HUES48 (cell line): ENCODE data around the gene CEP192.
"Not testable (repeated sequence)": the region's sequence is repeated elsewhere in the genome, so short reads cannot be mapped to it uniquely, and the experiment has no call there.

Experiments used
- H3K27ac ChIP-seq: one replicate; pipeline ENCODE4 v1.7.0; 2013; ENCODE audit warnings: low read depth, low read length, inconsistent platforms
- H3K27me3 ChIP-seq: 2 replicates; pipeline ENCODE4 v1.6.1; 2013; ENCODE audit warnings: mild to moderate bottlenecking, low read length; ENCODE audit not compliant: control insufficient read depth, insufficient read depth
- H3K36me3 ChIP-seq: 2 replicates; pipeline ENCODE4 v1.6.1; 2013; ENCODE audit warnings: low read length; ENCODE audit not compliant: control insufficient read depth, insufficient read depth
- H3K4me1 ChIP-seq: 2 replicates; pipeline ENCODE4 v1.6.1; 2013; ENCODE audit warnings: mild to moderate bottlenecking, low read length; ENCODE audit not compliant: control insufficient read depth, insufficient read depth
- H3K4me3 ChIP-seq: 2 replicates; pipeline ENCODE4 v1.5.1; 2013; ENCODE audit warnings: mild to moderate bottlenecking, low read depth, low read length
- H3K9ac ChIP-seq: 2 replicates; pipeline ENCODE4 v1.6.1; 2013; ENCODE audit warnings: mild to moderate bottlenecking, low read depth, low read length, moderate library complexity
- H3K9me3 ChIP-seq: 2 replicates; pipeline ENCODE4 v1.6.1; 2013; ENCODE audit warnings: low read length; ENCODE audit not compliant: control insufficient read depth, insufficient read depth

The CEP192 gene

GRCh38 chr18:12995424-12995823, 4.3 kb downstream of the CEP192 start:
- no peaks in the 10 kb centered on the region for H3K27me3 ChIP-seq
- H3K36me3 ChIP-seq = peaks cover 11% of the 10 kb centered on the region
- no peaks in the 10 kb centered on the region for H3K9me3 ChIP-seq
- no peak overlapping the region for H3K27ac ChIP-seq
- H3K4me3 ChIP-seq = no peak overlapping the region
- H3K9ac ChIP-seq = no peak overlapping the region
- H3K4me1 ChIP-seq = peaks cover 19% of the 10 kb centered on the region

- Histone ChIP-seq H3K4me1 (peaks cover 19% of the 10 kb centered on the region), H3K4me3 (no peak overlapping the region), H3K36me3 (peaks cover 12% of the 10 kb centered on the region), H3K27me3 (no peaks in the 10 kb centered on the region), H3K9ac (no peak overlapping the region), H3K9me3 (no peaks in the 10 kb centered on the region), H3K27ac (no peak overlapping the region)
These were observed 4.9 kb downstream of the CEP192 start for GRCh38 chr18:12995952-12996477.

- Histone ChIP-seq H3K9ac (no peak overlapping the region), H3K36me3 (peaks cover 17% of the 10 kb centered on the region), H3K4me1 (peaks cover 19% of the 10 kb centered on the region), H3K4me3 (no peak overlapping the region), H3K27me3 (no peaks in the 10 kb centered on the region), H3K27ac (no peak overlapping the region), H3K9me3 (no peaks in the 10 kb centered on the region)
These were observed 5.6 kb downstream of the CEP192 start for GRCh38 chr18:12996661-12997292.

- H3K27me3 ChIP-seq, H3K9me3 ChIP-seq, H3K27ac ChIP-seq, H3K9ac ChIP-seq, H3K4me3 ChIP-seq: not testable (repeated sequence)
- peaks cover 17% of the 10 kb centered on the region for H3K4me1 ChIP-seq
- peaks cover 23% of the 10 kb centered on the region for H3K36me3 ChIP-seq
These were observed 6.2 kb downstream of the CEP192 start for GRCh38 chr18:12997330-12997729.

GRCh38 chr18:12998332-12999060, 7.3 kb downstream of the CEP192 start:
- Histone ChIP-seq H3K4me3 (no peak overlapping the region), H3K4me1 (peaks cover 5% of the 10 kb centered on the region), H3K36me3 (peaks cover 29% of the 10 kb centered on the region), H3K9me3 (no peaks in the 10 kb centered on the region), H3K27ac (no peak overlapping the region), H3K27me3 (no peaks in the 10 kb centered on the region), H3K9ac (no peak overlapping the region)

GRCh38 chr18:13003466-13003896, 12.3 kb downstream of the CEP192 start:
- peaks cover 49% of the 10 kb centered on the region for H3K36me3 ChIP-seq
- no peak overlapping the region for H3K9ac ChIP-seq
- no peaks in the 10 kb centered on the region for H3K27me3 ChIP-seq
- no peaks in the 10 kb centered on the region for H3K4me1 ChIP-seq
- no peak overlapping the region for H3K4me3 ChIP-seq
- H3K27ac ChIP-seq = no peak overlapping the region
- H3K9me3 ChIP-seq = no peaks in the 10 kb centered on the region

- no peaks in the 10 kb centered on the region for H3K4me1 ChIP-seq
- no peak overlapping the region for H3K4me3 ChIP-seq
- H3K27ac ChIP-seq = no peak overlapping the region
- H3K27me3 ChIP-seq = no peaks in the 10 kb centered on the region
- peaks cover 56% of the 10 kb centered on the region for H3K36me3 ChIP-seq
- H3K9me3 ChIP-seq = no peaks in the 10 kb centered on the region
- no peak overlapping the region for H3K9ac ChIP-seq
These were observed 13.2 kb downstream of the CEP192 start for GRCh38 chr18:13004396-13004795.

- no peak overlapping the region for H3K27ac ChIP-seq
- H3K9ac ChIP-seq = no peak overlapping the region
- H3K4me3 ChIP-seq = no peak overlapping the region
- no peaks in the 10 kb centered on the region for H3K9me3 ChIP-seq
- H3K27me3 ChIP-seq = no peaks in the 10 kb centered on the region
- no peaks in the 10 kb centered on the region for H3K4me1 ChIP-seq
- H3K36me3 ChIP-seq = peaks cover 57% of the 10 kb centered on the region
These were observed 14.1 kb downstream of the CEP192 start for GRCh38 chr18:13005289-13005688.

GRCh38 chr18:13006531-13007247, 15.5 kb downstream of the CEP192 start:
- H3K27me3 ChIP-seq = no peaks in the 10 kb centered on the region
- peaks cover 58% of the 10 kb centered on the region for H3K36me3 ChIP-seq
- H3K9ac ChIP-seq = no peak overlapping the region
- H3K27ac ChIP-seq = no peak overlapping the region
- H3K9me3 ChIP-seq = no peaks in the 10 kb centered on the region
- no peaks in the 10 kb centered on the region for H3K4me1 ChIP-seq
- no peak overlapping the region for H3K4me3 ChIP-seq

GRCh38 chr18:13007248-13007560, 16.0 kb downstream of the CEP192 start:
- H3K4me1 ChIP-seq = no peaks in the 10 kb centered on the region
- H3K9me3 ChIP-seq = no peaks in the 10 kb centered on the region
- H3K9ac ChIP-seq = no peak overlapping the region
- H3K27ac ChIP-seq = no peak overlapping the region
- H3K36me3 ChIP-seq = peaks cover 58% of the 10 kb centered on the region
- no peaks in the 10 kb centered on the region for H3K27me3 ChIP-seq
- H3K4me3 ChIP-seq = no peak overlapping the region

GRCh38 chr18:13011719-13012118, 20.6 kb downstream of the CEP192 start:
- Histone ChIP-seq H3K4me3 (no peak overlapping the region), H3K27me3 (no peaks in the 10 kb centered on the region), H3K9ac (no peak overlapping the region), H3K4me1 (no peaks in the 10 kb centered on the region), H3K27ac (no peak overlapping the region), H3K9me3 (no peaks in the 10 kb centered on the region), H3K36me3 (peaks cover 80% of the 10 kb centered on the region)
